OCI-LY7 (cell line): ENCODE measurements around the gene TNFSF18.

Experiments
- EZH2phosphoT487 ChIP-seq: fragments of 200-600 bp; sonication (generic); IDR thresholded peaks from 2 replicates; pipeline ENCODE4 v1.6.1; 2018; ENCODE audit warnings: low read depth, borderline replicate concordance, mild to moderate bottlenecking, mixed run types, antibody characterized with exemption, low read length, moderate library complexity, mixed read lengths
- TF ChIP-seq, protein P1 (sequence below): fragments of 200-600 bp; sonication (generic); conservative IDR thresholded peaks from 2 replicates; pipeline ENCODE4 v1.5.1; 2014; ENCODE audit warnings: mild to moderate bottlenecking, antibody characterized with exemption, low read length, moderate library complexity, mixed read lengths

DNA sequence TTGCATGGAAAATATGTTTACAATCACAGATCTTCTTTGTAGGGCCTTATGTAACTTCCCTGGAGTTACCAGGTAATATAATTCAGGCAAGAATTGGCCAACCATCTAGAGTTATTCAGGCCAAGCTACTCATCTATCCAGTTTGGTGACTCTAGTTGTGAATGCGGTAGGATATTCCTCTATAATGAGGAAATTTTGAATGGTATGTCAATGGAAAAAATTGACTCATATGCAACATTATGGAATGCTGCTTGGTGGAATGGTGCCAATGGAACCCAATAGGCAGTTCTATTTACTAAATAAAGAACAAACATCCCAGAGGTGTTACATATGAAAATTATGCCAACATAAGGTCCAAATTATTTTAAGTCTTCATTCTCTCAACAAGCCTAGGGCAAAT lies 5.6 kb upstream of the TNFSF18 start:
- TF ChIP-seq, protein P1, sequence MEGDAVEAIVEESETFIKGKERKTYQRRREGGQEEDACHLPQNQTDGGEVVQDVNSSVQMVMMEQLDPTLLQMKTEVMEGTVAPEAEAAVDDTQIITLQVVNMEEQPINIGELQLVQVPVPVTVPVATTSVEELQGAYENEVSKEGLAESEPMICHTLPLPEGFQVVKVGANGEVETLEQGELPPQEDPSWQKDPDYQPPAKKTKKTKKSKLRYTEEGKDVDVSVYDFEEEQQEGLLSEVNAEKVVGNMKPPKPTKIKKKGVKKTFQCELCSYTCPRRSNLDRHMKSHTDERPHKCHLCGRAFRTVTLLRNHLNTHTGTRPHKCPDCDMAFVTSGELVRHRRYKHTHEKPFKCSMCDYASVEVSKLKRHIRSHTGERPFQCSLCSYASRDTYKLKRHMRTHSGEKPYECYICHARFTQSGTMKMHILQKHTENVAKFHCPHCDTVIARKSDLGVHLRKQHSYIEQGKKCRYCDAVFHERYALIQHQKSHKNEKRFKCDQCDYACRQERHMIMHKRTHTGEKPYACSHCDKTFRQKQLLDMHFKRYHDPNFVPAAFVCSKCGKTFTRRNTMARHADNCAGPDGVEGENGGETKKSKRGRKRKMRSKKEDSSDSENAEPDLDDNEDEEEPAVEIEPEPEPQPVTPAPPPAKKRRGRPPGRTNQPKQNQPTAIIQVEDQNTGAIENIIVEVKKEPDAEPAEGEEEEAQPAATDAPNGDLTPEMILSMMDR, result no peak
- no peak for TF ChIP-seq EZH2phosphoT487
